ENCODE measurements around the gene BHLHA15.

GRCh38 chr7:98233219-98234070, 22.2 kb downstream of the BHLHA15 start:
- no peak for TF ChIP-seq EZH2phosphoT487 (IDR thresholded peaks at IDR 0.05; ENCODE audit: low read depth, severe bottlenecking, unreplicated experiment)
- TF ChIP-seq CTCF (IDR thresholded peaks at IDR 0.05; ENCODE audit: poor library complexity), result no peak
- TF ChIP-seq EZH2 (IDR thresholded peaks at IDR 0.05; ENCODE audit: borderline replicate concordance), result no peak

All from hepatocyte (in vitro differentiated cells).